ENCODE results near the gene ARL8B. TPM values are rescaled to one million over a fixed set of nuclear protein-coding genes. Genes with fewer than 3 reads are reported as not detected.
"Not testable (repeated sequence)": the region's sequence is repeated elsewhere in the genome, so short reads cannot be mapped to it uniquely, and the experiment has no call there.

ARL8B gene
- total RNA-seq, 1 experiment from 2014 or later = 28.3 TPM

DNA sequence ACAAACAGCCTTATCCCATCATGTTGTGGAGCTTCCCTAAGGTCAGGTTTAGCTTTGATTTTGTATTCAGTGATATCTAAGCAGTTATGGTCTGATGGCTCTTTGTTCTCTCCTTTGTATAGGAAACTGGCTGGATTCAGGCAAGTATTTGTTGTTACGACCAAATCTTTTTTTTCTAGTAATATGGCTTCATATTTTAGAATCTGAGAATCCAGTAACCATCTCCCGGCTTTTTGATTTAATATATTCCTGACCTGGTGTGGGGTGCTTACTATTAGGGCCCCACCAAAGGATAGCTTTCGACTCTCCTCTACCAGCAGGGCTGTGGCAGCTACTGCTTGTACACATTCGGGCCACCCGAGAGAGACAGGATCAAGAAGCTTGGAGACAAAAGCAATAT is 23.0 kb downstream of the ARL8B start:
- Mint-ChIP-seq H3K36me3 (peaks cover 67% of the 10 kb centered on the region), H3K9me3 (peaks cover 60% of the 10 kb centered on the region), H3K27me3 (ENCODE audit: low read depth) (no peaks in the 10 kb centered on the region), H3K4me3 (no peak overlapping the region), H3K27ac (no peak overlapping the region), H3K4me1 (peaks cover 19% of the 10 kb centered on the region)
- DNase-seq (ENCODE audit: low spot score) (no peak), ATAC-seq (no peak)
- ChIA-PET POLR2A (no interaction called here), CTCF (no interaction called here)
- no peak for TF ChIP-seq KAT7 (CRISPR knock-in tag; IDR thresholded peaks at IDR 0.05; ENCODE audit: borderline replicate concordance)

- Mint-ChIP-seq H3K9me3 (peaks cover 57% of the 10 kb centered on the region), H3K36me3 (peaks cover 57% of the 10 kb centered on the region), H3K4me1 (peaks cover 25% of the 10 kb centered on the region)
- H3K27me3 Mint-ChIP-seq (ENCODE audit: low read depth); DNase-seq (ENCODE audit: low spot score); ATAC-seq; H3K4me3 Mint-ChIP-seq; H3K27ac Mint-ChIP-seq; POLR2A ChIA-PET; CTCF ChIA-PET: not testable (repeated sequence)
Observed at GRCh38 chr3:5147152-5147551, 25.1 kb downstream of the ARL8B start.

DNA sequence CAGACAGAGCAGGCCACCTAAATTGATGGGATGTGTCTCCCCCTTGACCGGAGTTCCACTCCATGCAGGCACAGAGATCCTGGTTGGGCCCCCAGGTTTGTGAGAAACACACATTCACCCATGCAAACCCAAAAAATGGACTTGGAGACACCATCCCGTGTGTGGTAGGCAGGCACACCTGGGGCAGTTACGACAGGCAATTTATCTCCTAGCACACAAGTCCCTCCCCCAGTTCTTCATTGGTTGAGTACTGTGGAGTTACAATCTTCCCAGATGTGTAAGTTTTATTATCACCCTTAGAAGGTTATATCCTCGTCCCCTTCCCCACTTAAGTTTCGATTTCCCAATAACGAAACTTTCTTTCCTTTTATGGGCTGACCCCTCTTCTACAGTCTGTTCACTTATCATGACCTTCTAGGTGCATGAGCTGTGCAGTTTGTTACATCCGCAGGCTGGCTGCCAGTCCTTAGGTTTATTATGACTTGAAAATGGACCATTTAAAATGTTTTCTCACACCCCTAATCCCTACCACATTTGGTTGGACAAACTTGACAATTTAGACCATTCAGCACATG is 27.3 kb downstream of the ARL8B start:
- Mint-ChIP-seq H3K27ac (no peak overlapping the region), H3K4me3 (no peak overlapping the region), H3K4me1 (peaks cover 40% of the 10 kb centered on the region), H3K9me3 (peaks cover 35% of the 10 kb centered on the region), H3K36me3 (peaks cover 35% of the 10 kb centered on the region), H3K27me3 (ENCODE audit: low read depth) (no peaks in the 10 kb centered on the region)
- ChIA-PET POLR2A (no interaction called here), CTCF (no interaction called here)
- DNase-seq (ENCODE audit: low spot score) (no peak), ATAC-seq (no peak)
- no peak for TF ChIP-seq ETV6 (CRISPR knock-in tag; IDR thresholded peaks at IDR 0.05)

DNA sequence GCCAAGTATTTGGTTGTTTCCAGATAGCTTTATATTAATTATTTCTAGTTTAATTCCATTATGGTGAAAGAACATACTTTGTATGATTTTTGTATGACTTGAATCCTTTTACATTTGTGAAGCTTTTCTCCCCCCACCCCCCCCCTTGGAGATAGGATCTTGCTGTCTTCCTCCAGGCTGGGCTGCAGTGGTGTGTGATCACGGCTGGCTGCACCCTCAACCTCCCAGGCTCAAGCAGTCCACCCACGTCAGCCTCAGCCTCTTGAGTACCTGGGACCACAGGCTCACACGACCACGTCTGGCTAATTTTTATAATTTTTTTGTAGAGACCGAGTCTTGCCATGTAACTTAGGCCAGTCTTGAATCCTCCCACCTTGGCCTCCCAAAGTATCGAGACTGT is 29.5 kb downstream of the ARL8B start:
- Mint-ChIP-seq H3K27ac (no peak overlapping the region), H3K9me3 (peaks cover 15% of the 10 kb centered on the region), H3K4me1 (peaks cover 37% of the 10 kb centered on the region), H3K4me3 (no peak overlapping the region), H3K27me3 (ENCODE audit: low read depth) (no peaks in the 10 kb centered on the region), H3K36me3 (peaks cover 15% of the 10 kb centered on the region)
- ChIA-PET CTCF (no interaction called here), POLR2A (no interaction called here)
- TF ChIP-seq ZBTB43 (CRISPR knock-in tag; IDR thresholded peaks at IDR 0.05) (no peak), TEAD4 (CRISPR knock-in tag; IDR thresholded peaks at IDR 0.05) (no peak), ZNF263 (CRISPR knock-in tag; IDR thresholded peaks at IDR 0.05; ENCODE audit: low read depth) (no peak), MLX (CRISPR knock-in tag; IDR thresholded peaks at IDR 0.05) (no peak), NR2C2 (CRISPR knock-in tag; IDR thresholded peaks at IDR 0.05) (no peak), ZNF416 (CRISPR knock-in tag; IDR thresholded peaks at IDR 0.05) (no peak), ZNF671 (CRISPR knock-in tag; IDR thresholded peaks at IDR 0.05) (no peak), ZNF219 (CRISPR knock-in tag; IDR thresholded peaks at IDR 0.05; ENCODE audit: borderline replicate concordance) (no peak), SOX15 (CRISPR knock-in tag; IDR thresholded peaks at IDR 0.05) (no peak), GTF2I (CRISPR knock-in tag; conservative IDR thresholded peaks at IDR 0.05) (no peak), FOXK1 (CRISPR knock-in tag; IDR thresholded peaks at IDR 0.05) (no peak), PRRX2 (CRISPR knock-in tag; IDR thresholded peaks at IDR 0.05) (no peak), CTCF (IDR thresholded peaks at IDR 0.05) (no peak), ZNF317 (CRISPR knock-in tag; IDR thresholded peaks at IDR 0.05; ENCODE audit: borderline replicate concordance, low read depth) (no peak)
- TF ChIP-seq, protein P1, sequence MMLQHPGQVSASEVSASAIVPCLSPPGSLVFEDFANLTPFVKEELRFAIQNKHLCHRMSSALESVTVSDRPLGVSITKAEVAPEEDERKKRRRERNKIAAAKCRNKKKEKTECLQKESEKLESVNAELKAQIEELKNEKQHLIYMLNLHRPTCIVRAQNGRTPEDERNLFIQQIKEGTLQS (CRISPR knock-in tag; conservative IDR thresholded peaks at IDR 0.05) = no peak
- TF ChIP-seq, protein P2, sequence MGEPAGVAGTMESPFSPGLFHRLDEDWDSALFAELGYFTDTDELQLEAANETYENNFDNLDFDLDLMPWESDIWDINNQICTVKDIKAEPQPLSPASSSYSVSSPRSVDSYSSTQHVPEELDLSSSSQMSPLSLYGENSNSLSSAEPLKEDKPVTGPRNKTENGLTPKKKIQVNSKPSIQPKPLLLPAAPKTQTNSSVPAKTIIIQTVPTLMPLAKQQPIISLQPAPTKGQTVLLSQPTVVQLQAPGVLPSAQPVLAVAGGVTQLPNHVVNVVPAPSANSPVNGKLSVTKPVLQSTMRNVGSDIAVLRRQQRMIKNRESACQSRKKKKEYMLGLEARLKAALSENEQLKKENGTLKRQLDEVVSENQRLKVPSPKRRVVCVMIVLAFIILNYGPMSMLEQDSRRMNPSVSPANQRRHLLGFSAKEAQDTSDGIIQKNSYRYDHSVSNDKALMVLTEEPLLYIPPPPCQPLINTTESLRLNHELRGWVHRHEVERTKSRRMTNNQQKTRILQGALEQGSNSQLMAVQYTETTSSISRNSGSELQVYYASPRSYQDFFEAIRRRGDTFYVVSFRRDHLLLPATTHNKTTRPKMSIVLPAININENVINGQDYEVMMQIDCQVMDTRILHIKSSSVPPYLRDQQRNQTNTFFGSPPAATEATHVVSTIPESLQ (CRISPR knock-in tag; IDR thresholded peaks at IDR 0.05) = no peak
- TF ChIP-seq, protein P3, sequence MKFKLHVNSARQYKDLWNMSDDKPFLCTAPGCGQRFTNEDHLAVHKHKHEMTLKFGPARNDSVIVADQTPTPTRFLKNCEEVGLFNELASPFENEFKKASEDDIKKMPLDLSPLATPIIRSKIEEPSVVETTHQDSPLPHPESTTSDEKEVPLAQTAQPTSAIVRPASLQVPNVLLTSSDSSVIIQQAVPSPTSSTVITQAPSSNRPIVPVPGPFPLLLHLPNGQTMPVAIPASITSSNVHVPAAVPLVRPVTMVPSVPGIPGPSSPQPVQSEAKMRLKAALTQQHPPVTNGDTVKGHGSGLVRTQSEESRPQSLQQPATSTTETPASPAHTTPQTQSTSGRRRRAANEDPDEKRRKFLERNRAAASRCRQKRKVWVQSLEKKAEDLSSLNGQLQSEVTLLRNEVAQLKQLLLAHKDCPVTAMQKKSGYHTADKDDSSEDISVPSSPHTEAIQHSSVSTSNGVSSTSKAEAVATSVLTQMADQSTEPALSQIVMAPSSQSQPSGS (CRISPR knock-in tag; IDR thresholded peaks at IDR 0.05; ENCODE audit: borderline replicate concordance, low read depth) = no peak
- DNase-seq (ENCODE audit: low spot score) (no peak), ATAC-seq (no peak)
